Nephron progenitor cell (in vitro differentiated cells): Measurements from ENCODE around the gene ARL3.
A peak's percentile ranks its signal among the peaks of the same experiment; 100 is the strongest.

Source experiments
- DNase-seq: peaks from one replicate; pipeline ENCODE4 v3.0.0; 2021
- H3K27ac Mint-ChIP-seq: 2 replicates; pipeline ENCODE4 v1.8.0; 2021; ENCODE audit warnings: mild to moderate bottlenecking, moderate library complexity, mixed read lengths
- H3K27me3 Mint-ChIP-seq: 2 replicates; pipeline ENCODE4 v1.8.0; 2021; ENCODE audit warnings: mild to moderate bottlenecking, low read depth, mixed read lengths; ENCODE audit not compliant: poor library complexity
- H3K36me3 Mint-ChIP-seq: 2 replicates; pipeline ENCODE4 v1.8.0; 2021; ENCODE audit warnings: low read depth, mixed read lengths
- H3K4me1 Mint-ChIP-seq: 2 replicates; pipeline ENCODE4 v1.8.0; 2021; ENCODE audit warnings: mixed read lengths
- H3K4me3 Mint-ChIP-seq: 2 replicates; pipeline ENCODE4 v1.8.0; 2021; ENCODE audit warnings: mild to moderate bottlenecking, moderate library complexity, mixed read lengths
- H3K9me3 Mint-ChIP-seq: 2 replicates; pipeline ENCODE4 v1.8.0; 2021; ENCODE audit warnings: mild to moderate bottlenecking, moderate library complexity, mixed read lengths
- TF ChIP-seq, protein P1 (sequence below): fragments of 200-600 bp; sonication (generic); IDR thresholded peaks from 2 replicates; pipeline ENCODE4 v1.5.0; 2021; ENCODE audit warnings: antibody characterized with exemption

The ARL3 gene

DNA sequence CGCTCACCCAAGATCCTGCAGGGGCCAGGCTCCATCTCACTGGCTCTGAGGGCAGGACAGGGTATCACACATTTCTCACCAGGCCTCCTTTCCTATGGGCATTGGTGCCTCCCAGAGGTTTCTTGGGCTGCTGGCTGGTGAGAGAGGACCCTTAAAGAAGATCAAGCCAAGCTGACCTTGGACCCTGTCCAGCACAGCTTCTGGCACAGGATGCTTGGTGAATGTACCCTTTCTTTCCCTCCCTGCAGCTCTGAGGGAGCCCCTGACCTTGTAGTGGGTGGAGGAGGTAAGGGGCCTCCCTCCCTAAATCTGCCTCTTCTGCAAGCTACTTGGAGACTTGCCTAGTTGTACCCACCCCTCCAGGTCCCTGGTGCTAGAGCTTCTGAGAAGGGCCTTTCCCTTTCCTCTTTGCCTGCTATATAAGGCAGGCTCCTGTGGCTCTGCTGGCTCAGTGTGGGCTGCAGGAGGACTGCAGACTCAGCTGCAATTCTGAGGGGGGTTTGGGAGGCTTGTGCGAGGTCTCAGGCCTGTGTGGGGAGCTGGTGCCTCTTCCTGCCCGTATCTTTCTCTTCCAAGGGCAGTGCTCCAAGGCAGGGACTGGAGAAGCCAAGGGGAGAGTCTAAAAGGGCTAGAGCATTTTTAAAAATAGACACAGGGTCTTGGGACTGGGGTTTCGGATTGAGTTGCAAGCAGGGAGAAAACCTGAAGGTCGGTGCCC lies 81.6 kb downstream of the ARL3 start:
- TF ChIP-seq, protein P1, sequence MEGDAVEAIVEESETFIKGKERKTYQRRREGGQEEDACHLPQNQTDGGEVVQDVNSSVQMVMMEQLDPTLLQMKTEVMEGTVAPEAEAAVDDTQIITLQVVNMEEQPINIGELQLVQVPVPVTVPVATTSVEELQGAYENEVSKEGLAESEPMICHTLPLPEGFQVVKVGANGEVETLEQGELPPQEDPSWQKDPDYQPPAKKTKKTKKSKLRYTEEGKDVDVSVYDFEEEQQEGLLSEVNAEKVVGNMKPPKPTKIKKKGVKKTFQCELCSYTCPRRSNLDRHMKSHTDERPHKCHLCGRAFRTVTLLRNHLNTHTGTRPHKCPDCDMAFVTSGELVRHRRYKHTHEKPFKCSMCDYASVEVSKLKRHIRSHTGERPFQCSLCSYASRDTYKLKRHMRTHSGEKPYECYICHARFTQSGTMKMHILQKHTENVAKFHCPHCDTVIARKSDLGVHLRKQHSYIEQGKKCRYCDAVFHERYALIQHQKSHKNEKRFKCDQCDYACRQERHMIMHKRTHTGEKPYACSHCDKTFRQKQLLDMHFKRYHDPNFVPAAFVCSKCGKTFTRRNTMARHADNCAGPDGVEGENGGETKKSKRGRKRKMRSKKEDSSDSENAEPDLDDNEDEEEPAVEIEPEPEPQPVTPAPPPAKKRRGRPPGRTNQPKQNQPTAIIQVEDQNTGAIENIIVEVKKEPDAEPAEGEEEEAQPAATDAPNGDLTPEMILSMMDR: no peak

DNA sequence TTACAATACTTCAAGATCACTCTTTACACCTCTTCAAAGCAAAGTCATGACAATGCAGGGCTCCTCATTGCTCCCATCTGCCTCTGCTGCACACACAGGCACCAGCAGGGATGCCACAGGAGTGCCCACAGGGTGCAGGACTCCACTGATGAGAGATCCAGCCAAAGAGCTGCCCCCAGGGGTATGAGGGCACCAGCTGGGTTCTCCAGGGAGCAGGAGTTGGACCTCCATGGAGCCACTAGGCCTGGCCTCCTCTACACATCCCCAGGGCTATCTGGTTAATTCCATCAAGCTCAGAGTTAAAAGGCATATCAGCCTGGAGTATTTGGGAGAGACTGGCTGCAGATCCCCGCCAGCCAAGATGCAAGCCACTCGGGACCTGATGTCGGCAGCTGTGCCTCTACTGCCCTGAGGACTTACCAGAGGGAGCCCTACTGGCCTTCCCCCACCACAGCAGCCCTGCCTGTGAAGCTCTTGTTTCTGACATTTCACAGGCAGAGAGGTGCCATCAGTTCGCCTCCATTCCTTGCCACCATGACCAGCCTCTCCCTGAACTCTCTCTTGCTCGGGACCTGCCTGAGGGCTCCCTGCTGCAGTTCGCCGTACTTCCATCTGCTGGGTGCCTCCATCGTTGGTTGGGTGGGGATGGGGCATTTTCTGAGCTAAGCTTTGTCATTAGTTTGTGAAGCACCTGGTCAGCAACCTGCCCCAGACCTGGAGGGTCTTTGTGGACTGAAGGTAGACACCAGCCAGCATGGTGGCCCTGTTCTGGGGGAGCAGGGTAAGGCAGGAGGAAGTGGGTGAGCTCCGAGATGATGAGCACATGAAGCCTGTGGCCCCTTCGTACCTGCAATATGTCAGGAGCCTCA lies 82.4 kb downstream of the ARL3 start:
- Mint-ChIP-seq H3K36me3 (peaks cover 7% of the 10 kb centered on the region), H3K27ac (peak overlapping the region; percentile 91), H3K4me1 (peaks cover 77% of the 10 kb centered on the region), H3K4me3 (peak overlapping the region; percentile 54), H3K9me3 (no peaks in the 10 kb centered on the region), H3K27me3 (peaks cover 1% of the 10 kb centered on the region)
- TF ChIP-seq, protein P1: no peak
- no peak for DNase-seq

More for the DNA sequence above, 81.6 kb downstream of the ARL3 start:
- H3K4me1 Mint-ChIP-seq: peaks cover 70% of the 10 kb centered on the region
- peaks cover 7% of the 10 kb centered on the region for H3K36me3 Mint-ChIP-seq
- DNase-seq: no peak
- peak overlapping the region; percentile 98 for H3K27ac Mint-ChIP-seq
- H3K4me3 Mint-ChIP-seq: peak overlapping the region; percentile 23
- peaks cover 4% of the 10 kb centered on the region for H3K27me3 Mint-ChIP-seq
- H3K9me3 Mint-ChIP-seq: no peaks in the 10 kb centered on the region

DNA sequence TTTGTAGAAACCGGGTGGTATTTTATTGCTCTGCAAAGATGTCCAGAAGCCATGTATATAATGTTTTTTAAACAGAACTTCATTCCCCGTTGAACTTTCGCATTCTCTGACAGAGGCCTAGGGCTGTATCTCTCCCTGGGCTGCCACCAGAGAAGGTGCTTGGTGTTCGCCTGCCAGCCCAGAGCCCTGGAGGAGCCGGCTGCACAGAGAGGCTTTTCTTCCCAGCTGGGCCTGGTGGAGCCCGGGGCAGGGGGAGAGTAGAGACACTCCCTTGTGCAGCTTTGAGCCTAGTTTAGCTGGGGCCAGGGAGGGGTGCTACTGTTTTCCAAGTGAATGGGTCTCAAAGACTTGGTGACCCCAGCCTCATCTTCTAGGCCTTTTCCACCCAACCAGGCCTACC lies 83.5 kb downstream of the ARL3 start:
- DNase-seq: no peak
- H3K4me3 Mint-ChIP-seq: peak overlapping the region; percentile 47
- H3K4me1 Mint-ChIP-seq: peaks cover 88% of the 10 kb centered on the region
- H3K9me3 Mint-ChIP-seq: no peaks in the 10 kb centered on the region
- TF ChIP-seq, protein P1: no peak
- peaks cover 7% of the 10 kb centered on the region for H3K36me3 Mint-ChIP-seq
- H3K27ac Mint-ChIP-seq: peak overlapping the region; percentile 100
- no peaks in the 10 kb centered on the region for H3K27me3 Mint-ChIP-seq

DNA sequence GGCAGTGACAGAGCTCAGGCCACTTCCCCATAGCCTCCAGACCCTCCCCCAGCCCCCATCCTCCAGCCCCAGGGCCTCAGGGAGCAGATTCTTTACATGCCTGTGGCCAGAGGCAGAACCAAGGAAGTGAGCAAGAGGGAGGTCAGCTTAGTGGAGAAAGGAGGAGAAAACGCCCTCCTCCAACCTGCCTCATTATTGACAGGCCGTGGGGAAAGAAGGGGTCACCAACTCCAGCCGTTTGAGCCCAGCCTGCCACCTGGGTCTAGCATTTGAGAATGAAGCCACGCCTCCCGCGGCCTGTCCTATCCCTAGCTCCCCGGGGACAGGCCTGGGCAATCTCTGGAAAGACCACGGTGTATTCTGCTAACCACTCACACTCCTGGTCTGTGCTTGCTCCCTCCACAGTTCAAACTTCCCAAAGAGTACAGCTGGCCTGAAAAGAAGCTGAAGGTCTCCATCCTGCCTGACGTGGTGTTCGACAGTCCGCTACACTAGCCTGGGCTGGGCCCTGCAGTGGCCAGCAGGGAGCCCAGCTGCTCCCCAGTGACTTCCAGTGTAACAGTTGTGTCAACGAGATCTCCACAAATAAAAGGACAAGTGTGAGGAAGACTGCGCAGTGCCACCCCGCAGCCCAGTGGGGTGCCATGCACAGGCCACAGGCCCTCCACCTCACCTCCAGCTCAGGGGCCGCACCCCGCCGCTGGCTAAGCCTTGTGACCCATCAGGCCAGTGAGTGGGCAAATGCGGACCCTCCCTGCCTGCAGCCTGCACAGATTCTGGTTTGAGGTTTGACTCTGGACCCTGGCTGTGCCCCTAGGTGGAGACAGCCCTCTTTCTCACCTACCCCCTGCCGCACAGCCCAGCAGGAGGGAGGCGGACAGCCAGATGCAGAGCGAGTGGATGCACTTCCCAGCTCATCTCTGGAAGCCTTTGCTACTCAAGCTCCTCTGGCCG lies 84.3 kb downstream of the ARL3 start:
- Mint-ChIP-seq H3K27ac (peak overlapping the region; percentile 100), H3K4me3 (peak overlapping the region; percentile 65), H3K27me3 (no peaks in the 10 kb centered on the region), H3K4me1 (peaks cover 96% of the 10 kb centered on the region), H3K9me3 (no peaks in the 10 kb centered on the region), H3K36me3 (peaks cover 7% of the 10 kb centered on the region)
- TF ChIP-seq, protein P1: no peak
- DNase-seq: peak; percentile 73

DNA sequence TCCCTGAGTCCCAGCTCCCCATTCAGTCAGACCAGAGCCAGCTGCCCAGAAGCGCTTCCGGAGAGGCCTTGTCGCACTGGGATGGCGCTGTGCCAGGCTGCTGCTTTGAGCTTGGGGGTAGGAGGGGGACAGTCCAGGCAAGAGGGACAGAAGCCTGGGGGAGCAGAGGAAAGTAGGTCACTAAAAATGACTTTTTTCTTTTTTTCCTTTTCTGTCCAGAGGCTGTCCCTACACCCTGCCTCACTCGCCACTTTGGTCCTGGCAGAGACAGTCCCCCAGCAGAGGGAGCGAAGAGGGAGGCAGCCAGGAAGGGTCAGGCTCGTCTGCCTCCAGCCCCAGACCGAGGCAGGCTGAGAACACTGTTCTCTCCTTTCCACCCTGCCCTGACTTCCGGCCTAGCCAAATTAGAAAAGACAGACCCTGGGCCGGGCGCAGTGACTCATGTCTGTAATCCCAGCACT lies 85.7 kb downstream of the ARL3 start:
- no peak for DNase-seq
- no peaks in the 10 kb centered on the region for H3K9me3 Mint-ChIP-seq
- H3K27me3 Mint-ChIP-seq: no peaks in the 10 kb centered on the region
- H3K4me1 Mint-ChIP-seq: peaks cover 96% of the 10 kb centered on the region
- peaks cover 16% of the 10 kb centered on the region for H3K36me3 Mint-ChIP-seq
- H3K27ac Mint-ChIP-seq: peak overlapping the region; percentile 100
- TF ChIP-seq, protein P1: no peak
- H3K4me3 Mint-ChIP-seq: no peak overlapping the region
